Small intestine (tissue), 7 donors: ENCODE results near the gene TMA7B. TPM values are rescaled to one million over a fixed set of nuclear protein-coding genes. Genes with fewer than 3 reads are reported as not detected.
A peak's percentile ranks its signal among the peaks of the same experiment; 100 is the strongest.

ENCODE experiments used
- DNase-seq, 2 donors: peaks; one replicate each; pipeline versions ENCODE4 v3.0.0 to v3.0.0-alpha.2; 2013
- FAIRE-seq: peaks from 2 replicates; lab custom pipeline; 2012; peaks lifted over from hg19 to GRCh38; lab: Jason Lieb, UNC
- H3K27ac ChIP-seq, 3 donors: one replicate each; pipeline ENCODE4 v1.5.1; 2013; ENCODE audit warnings: low read length in 2 of 3, mild to moderate bottlenecking in 2 of 3, control low read depth in 1 of 3, inconsistent platforms in 1 of 3, low read depth in 1 of 3, moderate library complexity in 1 of 3
- H3K27me3 ChIP-seq, 3 donors: one replicate each; pipeline ENCODE4 v1.6.1; 2013; ENCODE audit warnings: low read length in 3 of 3, inconsistent platforms in 1 of 3; ENCODE audit not compliant: control insufficient read depth in 3 of 3, insufficient read depth in 3 of 3
- H3K36me3 ChIP-seq, 3 donors: one replicate each; pipeline ENCODE4 v1.6.1; 2013; ENCODE audit warnings: low read length in 3 of 3, inconsistent platforms in 1 of 3, low read depth in 1 of 3, mild to moderate bottlenecking in 1 of 3, moderate library complexity in 1 of 3; ENCODE audit not compliant: control insufficient read depth in 3 of 3, insufficient read depth in 2 of 3
- H3K4me1 ChIP-seq, 3 donors: one replicate each; pipeline ENCODE4 v1.6.1; 2013; ENCODE audit warnings: low read length in 2 of 3, inconsistent platforms in 1 of 3, low read depth in 1 of 3, mild to moderate bottlenecking in 1 of 3, moderate library complexity in 1 of 3; ENCODE audit not compliant: control insufficient read depth in 3 of 3, insufficient read depth in 2 of 3
- H3K4me3 ChIP-seq, 3 donors: one replicate each; pipeline ENCODE4 v1.5.1; 2013; ENCODE audit warnings: low read length in 3 of 3, control low read depth in 1 of 3, inconsistent platforms in 1 of 3, low read depth in 1 of 3, mild to moderate bottlenecking in 1 of 3, moderate library complexity in 1 of 3
- H3K9me3 ChIP-seq, 2 donors: one replicate each; pipeline ENCODE4 v1.6.1; 2013; ENCODE audit warnings: low read depth in 1 of 2, low read length in 1 of 2; ENCODE audit not compliant: control insufficient read depth in 2 of 2, insufficient read depth in 1 of 2
- WGBS, 3 donors: extraction: QIAGEN DNeasy Blood & Tissue Kit; methylation state at CpG; one replicate each; pipeline ENCODE4 v1.1.7; 2013; 5-methylcytosine and 5-hydroxymethylcytosine counted together
- polyA plus RNA-seq, 4 donors: library from polyadenylated mRNA; stranded (reverse) in 3 of 4; unstranded in 1 of 4; fragments of 200-250 nt in 3 of 4; fragments of 120-200 nt in 1 of 4; gene quantifications; one replicate each; pipeline versions ENCODE4 v1.2.1 to v1.2.3, GENCODE V29; 2013
- donor health status: healthy with polysubstance abuse.
- donor health status: control.
- donor health status: control.
- donor health status: Bipolar disorder and iron deficiency.
- donor health status: healthy.

Gene TMA7B
- polyA plus RNA-seq, 4 donors = 0.04 to 0.54 (median 0.15) TPM; not detected in 1

DNA sequence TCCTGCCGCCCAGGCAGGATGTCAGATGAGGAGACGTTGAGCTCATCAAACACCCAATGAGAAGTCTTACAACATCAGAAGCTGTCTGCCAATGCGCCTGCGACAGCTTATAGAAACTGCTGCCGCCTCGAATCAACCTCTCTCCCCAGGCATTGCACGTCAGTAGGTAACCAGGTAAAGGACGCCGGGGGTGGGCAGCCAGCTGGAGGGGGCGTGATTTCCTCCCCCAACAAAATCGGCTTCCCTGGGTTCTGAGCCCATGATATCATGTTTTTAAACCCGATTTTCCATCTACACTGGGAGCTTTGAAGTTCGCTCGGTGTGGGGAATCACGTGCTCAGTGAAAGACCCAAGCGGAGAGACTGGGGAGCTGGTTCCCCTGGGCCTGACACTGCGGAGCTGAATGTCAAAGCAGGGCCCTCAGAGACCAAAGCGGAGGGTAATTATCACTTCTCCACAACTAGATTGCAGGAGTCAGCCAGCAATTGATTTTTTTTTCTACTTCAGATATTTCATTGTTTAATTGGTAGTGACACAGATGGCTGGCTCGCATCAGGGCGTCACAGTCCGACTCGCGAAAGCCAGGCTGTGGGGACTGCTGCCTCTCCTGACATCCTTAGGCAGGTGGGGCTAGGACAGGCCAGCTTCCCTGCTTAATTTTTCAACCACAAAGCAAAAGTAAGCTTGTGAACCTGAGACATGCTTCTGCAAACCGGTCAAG lies 49.9 kb downstream of the TMA7B start:
- Histone ChIP-seq H3K27me3 (peaks cover 0 to 2% (median 0%) of the 10 kb centered on the region in 3 donors), H3K36me3 (peaks cover 0 to 42% (median 0%) of the 10 kb centered on the region in 3 donors), H3K4me3 (no peak overlapping the region), H3K4me1 (peaks cover 0 to 31% (median 8%) of the 10 kb centered on the region in 3 donors), H3K9me3 (no peaks in the 10 kb centered on the region), H3K27ac (no peak overlapping the region)
- FAIRE-seq (no peak), DNase-seq (no peak)
- 54 to 72% (median 61%) methylated on average over 24 of the region's 24 CpGs for WGBS, 3 donors

DNA sequence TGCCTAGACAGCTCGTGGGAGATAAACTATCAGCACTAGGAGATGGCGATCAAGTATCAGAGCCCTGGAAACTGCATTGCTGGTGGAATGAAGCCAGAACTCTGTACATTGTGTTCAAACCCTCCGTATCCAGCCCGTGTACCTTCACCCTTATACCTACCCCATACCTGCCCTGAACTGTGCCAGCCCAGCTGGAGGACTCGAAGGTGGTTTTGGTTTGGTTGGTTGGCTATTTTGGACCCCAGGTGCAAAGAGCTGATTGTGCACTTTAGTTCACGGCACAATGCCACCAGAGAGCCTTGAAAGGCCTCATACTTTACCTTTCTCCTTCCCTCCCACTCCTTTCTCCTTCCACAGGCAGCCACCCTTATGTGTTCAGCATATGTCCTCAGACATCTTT lies 50.5 kb downstream of the TMA7B start:
- Histone ChIP-seq H3K4me1 (peaks cover 0 to 38% (median 13%) of the 10 kb centered on the region in 3 donors), H3K27me3 (peaks cover 0 to 2% (median 0%) of the 10 kb centered on the region in 3 donors), H3K36me3 (peaks cover 0 to 37% (median 0%) of the 10 kb centered on the region in 3 donors), H3K9me3 (no peaks in the 10 kb centered on the region), H3K4me3 (no peak overlapping the region), H3K27ac (no peak overlapping the region)
- WGBS, 3 donors = 21 to 72% (median 36%) methylated on average over 6 of the region's 6 CpGs
- DNase-seq = peak in 1 of 2 donors; percentile 69
- FAIRE-seq = no peak

Other genes starting within 250 kb of the TMA7B start
- gene ENTHD1, start 66.6 kb upstream of the TMA7B start, polyA plus RNA-seq = under 1 TPM in 2 of 4 donors, not detected in 2; 0.01 to 0.06 TPM
- 1 to 10 TPM; 2.0 to 3.4 (median 2.6) TPM for gene GRAP2, start 59.3 kb upstream of the TMA7B start, polyA plus RNA-seq
- gene FAM83F, start 34.6 kb downstream of the TMA7B start, polyA plus RNA-seq = 10 to 100 TPM in 3 of 4 donors, 1 to 10 TPM in 1; 8.5 to 19.9 (median 14.0) TPM
- 1 to 10 TPM; 2.2 to 9.6 (median 5.9) TPM for gene TNRC6B, start 217.5 kb downstream of the TMA7B start, polyA plus RNA-seq